Measurements from ENCODE around the gene DENND1A. TPM values are rescaled to one million over a fixed set of nuclear protein-coding genes. Genes with fewer than 3 reads are reported as not detected.
"Not testable (repeated sequence)": the region's sequence is repeated elsewhere in the genome, so short reads cannot be mapped to it uniquely, and the experiment has no call there.

The DENND1A gene
- total RNA-seq, 1 donor = 22.9 TPM

DNA sequence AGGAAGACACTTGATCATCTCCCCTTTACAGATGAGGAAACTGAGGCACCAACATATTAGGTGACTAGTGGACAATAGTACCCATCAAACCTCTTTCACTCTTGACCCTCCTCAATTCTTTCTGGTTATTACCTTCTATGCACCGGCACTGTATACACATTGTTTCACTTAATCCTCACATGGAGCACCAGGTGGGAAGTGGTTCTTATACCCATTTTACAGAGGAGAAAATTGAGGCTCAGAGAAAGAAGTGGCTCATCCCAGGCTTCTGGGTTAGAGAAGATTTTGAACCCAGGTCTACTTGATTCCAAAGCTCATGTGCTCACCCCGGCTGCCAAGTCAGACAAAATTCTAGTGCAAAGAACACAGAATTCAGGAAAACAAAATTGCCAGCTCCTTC, 17.4 kb upstream of the DENND1A start:
- no peak overlapping the region for H3K4me3 ChIP-seq (ENCODE audit: low read depth, low read length)
- no peak for DNase-seq (ENCODE audit: low read depth)
- TF ChIP-seq, protein P1, sequence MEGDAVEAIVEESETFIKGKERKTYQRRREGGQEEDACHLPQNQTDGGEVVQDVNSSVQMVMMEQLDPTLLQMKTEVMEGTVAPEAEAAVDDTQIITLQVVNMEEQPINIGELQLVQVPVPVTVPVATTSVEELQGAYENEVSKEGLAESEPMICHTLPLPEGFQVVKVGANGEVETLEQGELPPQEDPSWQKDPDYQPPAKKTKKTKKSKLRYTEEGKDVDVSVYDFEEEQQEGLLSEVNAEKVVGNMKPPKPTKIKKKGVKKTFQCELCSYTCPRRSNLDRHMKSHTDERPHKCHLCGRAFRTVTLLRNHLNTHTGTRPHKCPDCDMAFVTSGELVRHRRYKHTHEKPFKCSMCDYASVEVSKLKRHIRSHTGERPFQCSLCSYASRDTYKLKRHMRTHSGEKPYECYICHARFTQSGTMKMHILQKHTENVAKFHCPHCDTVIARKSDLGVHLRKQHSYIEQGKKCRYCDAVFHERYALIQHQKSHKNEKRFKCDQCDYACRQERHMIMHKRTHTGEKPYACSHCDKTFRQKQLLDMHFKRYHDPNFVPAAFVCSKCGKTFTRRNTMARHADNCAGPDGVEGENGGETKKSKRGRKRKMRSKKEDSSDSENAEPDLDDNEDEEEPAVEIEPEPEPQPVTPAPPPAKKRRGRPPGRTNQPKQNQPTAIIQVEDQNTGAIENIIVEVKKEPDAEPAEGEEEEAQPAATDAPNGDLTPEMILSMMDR (IDR thresholded peaks at IDR 0.05; ENCODE audit: insufficient read depth, low read depth, low read length) = no peak

DNA sequence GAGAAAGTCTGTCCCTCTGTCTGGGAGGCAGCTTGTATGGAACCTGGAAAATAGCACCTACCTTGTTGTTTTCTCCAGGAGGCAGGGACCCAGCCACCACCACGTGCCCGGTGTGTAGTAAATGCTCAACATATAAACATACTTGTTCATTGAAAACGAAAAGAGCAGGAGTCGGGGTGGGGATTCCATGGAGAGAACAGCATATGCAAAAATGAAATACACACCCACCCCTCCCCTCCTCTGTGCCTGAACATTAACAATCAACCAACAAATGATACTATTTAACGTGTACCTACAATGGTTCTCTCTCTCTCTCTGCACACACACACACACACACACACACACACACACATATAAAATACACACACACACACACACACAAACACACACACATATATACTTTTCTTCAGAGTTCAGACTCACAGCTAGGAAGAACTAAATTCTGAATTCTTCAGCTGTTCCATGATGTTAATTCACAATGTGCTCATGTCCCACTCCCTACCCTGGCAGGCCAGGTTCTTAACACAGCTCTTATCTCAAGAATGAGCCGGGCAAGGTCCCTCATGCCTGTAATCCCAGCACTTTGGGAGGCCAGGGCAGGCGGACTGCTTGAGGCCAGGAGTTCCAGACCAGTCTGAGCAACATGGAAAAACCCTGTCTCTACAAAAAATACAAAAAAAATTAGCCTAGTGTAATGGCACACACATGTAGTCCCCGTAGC, 16.3 kb upstream of the DENND1A start:
- DNase-seq (ENCODE audit: low read depth) = no peak
- TF ChIP-seq, protein P1 (IDR thresholded peaks at IDR 0.05; ENCODE audit: insufficient read depth, low read depth, low read length) = no peak
- no peak overlapping the region for H3K4me3 ChIP-seq (ENCODE audit: low read depth, low read length)

DNA sequence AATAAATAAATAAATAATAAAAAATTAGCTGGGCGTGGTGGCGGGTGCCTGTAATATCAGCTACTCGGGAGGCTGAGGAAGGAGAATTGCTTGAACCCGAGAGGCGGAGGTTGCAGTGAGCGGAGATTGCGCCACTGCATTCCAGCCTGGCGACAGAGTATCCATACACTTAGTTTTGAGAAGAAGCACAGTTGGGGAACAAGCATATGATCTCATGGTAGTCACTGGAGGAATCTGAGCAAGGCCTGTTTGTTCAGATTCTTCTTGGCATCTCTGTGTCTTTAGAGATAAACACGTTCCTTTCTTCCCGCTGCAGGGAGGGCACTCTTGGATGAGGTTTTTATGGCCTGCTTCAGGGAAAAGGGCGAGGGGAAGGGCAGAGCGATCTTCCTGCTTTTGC, 15.6 kb upstream of the DENND1A start:
- peak; percentile 22 for DNase-seq (ENCODE audit: low read depth)
- H3K4me3 ChIP-seq (ENCODE audit: low read depth, low read length) = no peak overlapping the region
- TF ChIP-seq, protein P1 (IDR thresholded peaks at IDR 0.05; ENCODE audit: insufficient read depth, low read depth, low read length) = no peak

DNA sequence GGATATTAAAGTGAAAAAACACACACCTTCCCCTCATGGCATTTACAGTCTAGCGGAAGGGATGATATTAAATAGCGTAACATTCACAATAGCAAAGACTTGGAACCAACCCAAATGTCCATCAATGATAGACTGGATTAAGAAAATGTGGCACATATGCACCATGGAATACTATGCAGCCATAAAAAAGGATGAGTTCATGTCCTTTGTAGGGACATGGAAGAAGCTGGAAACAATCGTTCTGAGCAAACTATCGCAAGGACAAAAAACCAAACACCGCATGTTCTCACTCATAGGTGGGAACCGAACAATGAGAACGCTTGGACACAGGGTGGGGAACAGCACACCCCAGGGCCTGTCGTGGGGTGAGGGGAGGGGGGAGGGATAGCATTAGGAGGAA, 14.5 kb upstream of the DENND1A start:
- not testable (repeated sequence) for DNase-seq (ENCODE audit: low read depth); H3K4me3 ChIP-seq (ENCODE audit: low read depth, low read length)

DNA sequence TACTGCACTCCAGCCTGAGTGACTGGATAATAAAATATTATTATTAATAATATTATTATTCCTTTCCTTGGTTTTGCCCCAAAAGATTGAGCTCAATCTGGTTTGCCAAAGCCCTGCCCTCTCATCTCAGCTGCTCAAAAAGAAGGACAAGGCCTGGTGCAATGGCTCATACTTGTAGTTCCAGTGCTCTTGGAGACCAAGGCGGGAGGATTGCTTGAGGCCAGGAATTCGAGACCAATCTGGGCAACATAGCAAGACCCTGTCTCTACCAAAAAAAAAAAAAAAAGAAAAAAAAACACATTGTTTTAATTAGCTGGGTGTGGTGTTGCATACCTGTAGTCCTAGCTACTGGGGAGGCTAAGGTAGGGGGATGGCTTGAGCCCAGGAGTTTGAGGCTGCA, 13.7 kb upstream of the DENND1A start:
- TF ChIP-seq, protein P1 (IDR thresholded peaks at IDR 0.05; ENCODE audit: insufficient read depth, low read depth, low read length) = no peak
- no peak for DNase-seq (ENCODE audit: low read depth)
- H3K4me3 ChIP-seq (ENCODE audit: low read depth, low read length) = no peak overlapping the region

DNA sequence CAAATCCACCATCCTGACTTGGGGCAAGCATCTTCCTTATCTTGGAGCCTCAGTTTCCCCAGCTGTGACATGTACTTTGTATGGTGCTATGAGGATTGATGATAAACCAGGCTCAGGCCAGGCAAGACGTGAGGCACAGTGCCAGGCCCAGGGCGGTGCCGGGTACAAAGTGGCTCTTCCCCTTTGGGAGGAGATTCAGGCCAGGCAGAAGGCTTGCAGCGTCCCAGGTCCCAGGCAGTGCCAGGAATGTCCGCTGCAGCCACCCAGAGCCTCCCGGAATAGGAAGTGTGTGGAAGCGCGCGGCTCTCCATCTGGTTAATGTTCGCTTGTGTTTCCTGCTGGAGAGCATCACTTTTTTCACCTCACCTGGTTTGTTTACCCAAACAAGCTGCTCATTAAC, 12.6 kb upstream of the DENND1A start:
- TF ChIP-seq, protein P1 (IDR thresholded peaks at IDR 0.05; ENCODE audit: insufficient read depth, low read depth, low read length) = no peak
- no peak for DNase-seq (ENCODE audit: low read depth)
- H3K4me3 ChIP-seq (ENCODE audit: low read depth, low read length) = no peak overlapping the region

DNA sequence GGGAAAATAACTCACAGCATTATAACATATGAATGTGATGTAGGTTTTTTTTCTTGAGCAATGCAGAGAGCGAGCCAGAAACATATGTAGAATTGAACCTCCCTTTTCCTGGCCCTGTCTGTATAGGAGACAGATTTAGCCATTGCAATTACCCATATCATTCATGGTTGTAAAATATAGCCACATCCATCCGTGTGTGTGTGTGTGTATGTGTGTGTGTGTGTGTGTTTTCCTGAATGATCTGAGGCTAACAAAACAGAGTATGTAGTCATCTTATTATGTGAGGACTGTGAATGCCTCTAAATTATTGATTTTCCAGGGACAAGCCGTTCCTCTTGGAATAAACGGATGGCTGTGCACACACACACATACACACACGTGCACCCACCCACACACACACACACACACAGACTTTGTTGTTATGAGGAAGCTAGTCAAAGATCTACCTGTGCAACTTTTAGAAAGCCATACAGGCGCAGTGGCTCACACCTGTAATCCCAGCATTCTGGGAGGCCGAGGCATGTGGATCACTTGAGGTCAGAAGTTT, 11.7 kb upstream of the DENND1A start:
- H3K4me3 ChIP-seq (ENCODE audit: low read depth, low read length) = no peak overlapping the region
- TF ChIP-seq, protein P1 (IDR thresholded peaks at IDR 0.05; ENCODE audit: insufficient read depth, low read depth, low read length) = no peak
- no peak for DNase-seq (ENCODE audit: low read depth)

Measured in fibroblast of villous mesenchyme (primary cell).